Inflammatory macrophage treated with lipopolysaccharide for 4 hours (primary cell): Measurements from ENCODE around the gene XKR7.
A peak's percentile ranks its signal among the peaks of the same experiment; 100 is the strongest.
"Not testable (repeated sequence)": the region's sequence is repeated elsewhere in the genome, so short reads cannot be mapped to it uniquely, and the experiment has no call there.

Source experiments
- DNase-seq: peaks from one replicate; pipeline ENCODE4 v3.0.0-alpha.2; 2020

XKR7 gene, protein sequence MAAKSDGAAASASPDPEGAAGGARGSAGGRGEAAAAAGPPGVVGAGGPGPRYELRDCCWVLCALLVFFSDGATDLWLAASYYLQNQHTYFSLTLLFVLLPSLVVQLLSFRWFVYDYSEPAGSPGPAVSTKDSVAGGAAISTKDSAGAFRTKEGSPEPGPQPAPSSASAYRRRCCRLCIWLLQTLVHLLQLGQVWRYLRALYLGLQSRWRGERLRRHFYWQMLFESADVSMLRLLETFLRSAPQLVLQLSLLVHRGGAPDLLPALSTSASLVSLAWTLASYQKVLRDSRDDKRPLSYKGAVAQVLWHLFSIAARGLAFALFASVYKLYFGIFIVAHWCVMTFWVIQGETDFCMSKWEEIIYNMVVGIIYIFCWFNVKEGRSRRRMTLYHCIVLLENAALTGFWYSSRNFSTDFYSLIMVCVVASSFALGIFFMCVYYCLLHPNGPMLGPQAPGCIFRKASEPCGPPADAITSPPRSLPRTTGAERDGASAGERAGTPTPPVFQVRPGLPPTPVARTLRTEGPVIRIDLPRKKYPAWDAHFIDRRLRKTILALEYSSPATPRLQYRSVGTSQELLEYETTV

DNA sequence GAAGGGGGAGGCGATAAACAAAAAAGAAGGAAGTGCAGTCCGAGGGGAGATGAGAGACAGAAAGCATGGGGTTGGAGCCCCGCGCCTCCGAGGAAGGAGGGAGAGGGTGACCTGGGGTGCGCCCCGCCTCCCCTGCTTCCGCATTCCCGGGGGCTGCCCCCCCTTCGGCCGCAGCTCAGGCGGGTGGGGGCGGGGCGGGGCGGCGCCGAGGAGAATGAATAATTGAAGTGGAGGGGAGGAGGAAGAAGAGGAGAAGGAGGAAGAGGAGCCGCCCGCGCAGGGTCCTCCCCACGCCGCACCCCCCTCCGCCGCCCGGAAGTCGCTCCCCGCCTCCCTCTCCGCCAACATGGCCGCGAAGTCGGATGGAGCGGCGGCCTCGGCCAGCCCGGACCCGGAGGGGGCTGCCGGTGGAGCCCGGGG is at the start of gene XKR7:
Gene XKR7 (plus strand): TSS at position 322 of the 420 bp plus-strand sequence. CDS start 25 bp downstream, at position 347.
- DNase-seq, result peak; percentile 36

DNA sequence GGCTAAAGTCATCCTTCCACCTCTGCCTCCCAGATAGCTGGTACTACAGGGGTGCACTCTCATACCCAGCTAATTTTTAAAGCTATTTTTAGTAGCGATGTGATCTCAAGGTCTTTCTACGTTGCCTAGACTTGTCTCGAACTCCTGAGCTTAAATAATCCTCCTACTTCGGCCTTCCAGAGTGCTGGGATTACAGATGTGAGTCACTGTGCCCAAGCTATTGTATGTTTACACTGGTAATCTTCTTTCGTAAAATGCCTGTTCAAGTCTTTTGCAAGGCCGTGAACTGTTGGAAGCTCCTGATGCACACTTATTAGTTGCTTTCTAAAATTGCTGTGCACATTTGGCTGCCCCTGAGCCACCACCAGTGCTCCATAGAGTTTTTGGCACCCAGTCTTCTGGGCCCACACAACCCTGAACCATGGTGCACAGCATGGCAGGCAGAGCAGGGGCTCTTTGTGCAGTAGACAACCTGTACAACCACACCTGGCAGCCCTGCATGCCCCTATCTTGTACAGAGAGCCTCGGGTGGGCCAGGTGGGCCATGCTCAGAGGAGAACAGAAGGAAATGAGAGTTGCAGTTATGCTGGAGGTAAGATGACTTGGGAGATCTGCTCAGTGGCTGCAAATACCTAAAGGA is 49.4 kb upstream of the XKR7 start:
- DNase-seq, result peak; percentile 9

DNA sequence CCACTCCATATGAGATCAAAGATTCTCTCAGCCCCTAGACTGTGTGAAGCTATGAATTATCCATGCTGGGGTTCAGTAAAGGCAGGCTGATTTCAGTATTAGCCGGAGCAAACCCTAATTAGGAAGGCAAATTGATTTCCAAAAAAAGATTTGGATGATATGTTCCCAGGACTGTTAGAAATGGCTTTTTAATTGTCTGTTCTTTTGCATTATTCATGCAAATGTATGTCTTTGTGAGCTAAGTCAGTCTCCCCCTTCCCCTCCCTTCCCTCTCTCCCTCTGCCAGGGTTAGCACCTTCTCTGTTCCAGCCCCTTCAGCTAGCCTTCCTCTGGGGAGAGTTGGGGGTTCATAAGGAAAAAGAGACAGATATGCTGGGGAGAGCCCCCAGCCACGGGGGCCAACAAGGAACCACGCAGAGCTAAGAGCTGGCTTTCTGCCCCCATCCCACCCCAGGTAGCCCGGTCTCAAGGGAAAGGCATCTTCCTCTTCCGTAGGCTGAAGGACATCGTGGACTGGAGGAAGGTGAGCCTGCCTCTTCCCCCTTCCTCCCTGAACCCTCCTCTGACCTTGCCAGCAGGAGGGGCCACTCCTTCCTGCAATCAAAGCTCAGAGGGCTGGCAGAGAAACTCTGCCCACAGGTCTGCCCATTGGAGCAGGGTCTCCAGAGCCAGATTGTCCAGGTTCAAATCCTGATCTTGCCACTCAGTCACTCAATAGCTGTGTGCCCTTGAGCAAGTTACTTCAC is 48.4 kb upstream of the XKR7 start:
- no peak for DNase-seq

DNA sequence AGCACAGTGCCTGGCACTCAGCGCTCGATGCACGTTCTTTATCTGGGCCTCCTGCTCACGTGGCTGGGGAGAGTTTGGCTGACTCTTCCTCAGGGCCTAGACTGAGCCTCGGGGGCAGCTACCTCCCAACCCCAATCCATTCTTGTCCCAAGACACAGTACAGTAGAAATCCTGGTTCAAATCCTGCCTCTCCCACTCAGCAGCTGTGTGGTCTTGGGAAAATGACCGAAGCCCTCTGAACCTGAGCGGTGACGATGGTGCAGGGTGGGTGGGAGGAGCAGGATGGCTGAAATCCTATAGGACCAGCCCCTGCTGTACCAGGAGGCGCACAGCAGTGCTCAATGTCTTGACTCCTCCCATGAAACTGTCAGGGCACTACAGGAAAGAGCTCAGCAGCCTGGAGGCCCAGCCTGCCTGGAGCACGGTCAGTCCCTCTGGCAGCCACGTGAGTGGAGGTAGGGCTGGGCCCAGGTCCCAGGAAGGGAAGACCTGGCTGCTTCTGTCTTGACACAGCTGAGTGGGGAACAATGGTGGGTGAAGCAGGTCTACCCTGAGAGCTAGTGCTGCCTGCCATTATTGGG is 47.6 kb upstream of the XKR7 start:
- no peak for DNase-seq

DNA sequence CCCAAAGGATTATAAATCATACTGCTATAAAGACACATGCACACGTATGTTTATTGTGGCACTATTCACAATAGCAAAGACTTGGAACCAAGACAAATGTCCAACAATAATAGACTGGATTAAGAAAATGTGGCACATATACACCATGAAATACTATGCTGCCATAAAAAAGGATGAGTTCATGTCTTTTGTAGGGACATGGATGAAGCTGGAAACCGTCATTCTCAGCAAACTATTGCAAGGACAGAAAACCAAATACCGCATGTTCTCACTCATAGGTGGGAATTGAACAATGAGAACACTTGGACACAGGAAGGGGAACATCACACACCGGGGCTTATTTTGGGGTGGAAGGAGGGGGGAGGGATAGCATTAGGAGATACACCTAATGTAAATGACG is 46.5 kb upstream of the XKR7 start:
- DNase-seq, result not testable (repeated sequence)

DNA sequence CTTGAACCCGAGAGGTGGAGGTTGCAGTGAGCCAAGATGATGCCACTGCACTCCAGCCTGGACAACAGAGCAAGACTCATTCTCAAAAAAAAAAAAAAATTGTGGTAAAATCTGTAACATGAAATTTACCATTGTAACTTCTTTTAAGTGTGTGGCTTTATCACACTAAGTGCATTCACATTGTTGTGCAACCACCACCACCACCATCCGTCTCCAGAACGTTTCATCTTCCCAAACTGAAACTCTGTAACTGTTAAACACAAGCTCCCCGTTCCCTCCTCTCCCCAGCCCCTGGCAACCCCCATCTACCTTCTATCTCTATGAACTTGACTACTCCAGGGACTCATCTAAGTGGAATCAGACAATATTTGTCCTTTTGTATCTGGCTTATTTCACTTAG is 45.8 kb upstream of the XKR7 start:
- peak; percentile 32 for DNase-seq

DNA sequence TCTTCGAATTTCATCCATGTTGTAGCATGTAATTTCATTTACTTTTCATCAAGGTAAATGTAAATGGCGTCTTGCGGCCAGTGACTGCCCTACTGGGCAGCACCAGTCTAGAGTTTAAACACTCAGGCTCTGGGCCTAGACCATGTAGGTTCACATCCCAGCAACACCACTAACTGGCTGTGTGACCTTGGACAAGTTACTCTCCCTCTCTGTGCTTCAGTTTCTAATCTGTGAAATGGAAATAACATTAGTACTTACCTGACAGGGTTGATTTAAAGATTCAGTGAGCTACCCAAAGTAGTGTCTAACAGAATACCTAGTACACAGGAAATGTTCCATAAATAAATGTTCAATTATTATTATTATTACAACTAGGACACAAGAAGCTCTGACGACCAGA is 45.4 kb upstream of the XKR7 start:
- no peak for DNase-seq

DNA sequence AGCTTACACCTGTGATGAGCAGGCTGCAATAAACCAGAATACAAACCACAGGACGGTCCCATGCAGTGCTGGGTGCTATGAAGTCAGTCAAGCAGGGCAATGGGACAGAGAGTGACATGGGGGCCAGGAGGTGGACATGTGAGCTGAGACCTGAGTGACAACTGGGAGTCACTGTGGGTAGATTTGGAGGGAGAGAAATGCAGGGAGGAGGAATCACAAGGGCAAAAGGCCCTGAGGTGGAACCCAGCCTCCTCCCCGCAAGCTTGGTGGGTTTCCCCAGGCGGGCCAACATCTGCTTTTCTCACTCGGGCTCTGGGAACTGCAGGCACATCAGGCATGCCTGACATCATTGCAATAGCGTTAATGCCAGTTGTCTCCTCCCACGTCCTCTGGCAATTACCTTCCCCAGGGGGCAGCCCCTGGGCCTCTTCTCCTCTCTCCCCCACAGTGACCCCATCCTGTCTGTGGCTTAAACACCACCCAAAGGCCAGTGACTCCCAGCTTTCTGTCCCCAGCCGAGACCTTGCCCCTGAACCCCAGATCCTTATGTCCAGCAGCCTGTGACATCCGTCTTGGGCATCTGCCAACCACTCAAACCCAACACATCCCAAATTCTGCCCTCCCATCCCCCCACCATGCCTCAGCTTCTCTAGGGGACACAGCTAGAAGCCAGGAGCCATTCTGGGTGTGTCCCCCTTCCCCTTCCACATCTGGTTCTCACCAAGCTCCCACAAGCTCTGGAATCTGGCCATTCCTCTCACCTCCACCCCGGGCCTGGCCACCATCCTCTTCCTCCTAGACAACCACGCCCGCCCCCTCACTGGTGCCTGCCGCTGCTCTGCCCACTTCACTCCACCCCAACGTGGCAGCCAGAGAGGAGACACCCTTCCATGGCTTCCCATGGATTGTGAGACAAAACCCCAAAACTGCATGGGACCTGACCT is 44.3 kb upstream of the XKR7 start:
- DNase-seq, result peak; percentile 95

DNA sequence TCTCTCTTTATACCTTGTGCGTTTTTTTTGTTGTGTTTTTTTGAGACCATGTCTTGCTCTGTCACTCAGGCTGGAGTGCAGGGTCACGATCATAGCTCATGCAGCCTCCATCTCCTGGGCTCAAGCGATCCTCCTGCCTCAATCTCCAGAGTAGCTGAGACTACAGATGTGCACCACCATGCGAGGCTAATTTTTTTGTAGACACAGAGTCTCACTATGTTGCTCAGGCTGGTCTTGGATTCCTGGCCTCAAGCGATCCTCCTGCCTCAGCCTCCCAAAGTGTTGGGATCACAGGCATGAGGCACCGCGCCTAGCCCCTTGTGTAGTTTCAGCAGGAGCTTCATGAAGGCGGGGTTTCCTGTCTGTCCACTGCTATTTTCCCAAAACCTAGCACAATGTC is 43.4 kb upstream of the XKR7 start:
- DNase-seq, result no peak

DNA sequence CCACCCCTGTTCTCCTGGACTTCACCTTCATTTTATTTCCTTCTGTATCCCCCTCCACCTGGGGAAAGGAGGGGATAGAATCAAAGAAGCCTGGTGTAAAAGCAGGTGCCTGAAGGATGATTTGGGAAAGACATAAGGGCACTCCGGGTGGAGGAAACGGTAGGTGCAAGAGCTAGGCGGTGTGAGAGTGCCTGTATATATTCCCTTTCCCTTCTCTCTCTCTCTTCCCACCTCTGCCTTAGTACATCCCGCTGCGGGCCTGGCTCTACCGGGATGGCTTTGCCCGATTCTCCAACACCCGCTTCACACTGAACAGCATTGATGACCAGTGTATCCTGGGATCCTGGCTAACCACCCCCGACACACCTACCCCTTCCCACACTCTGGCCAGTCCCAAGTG is 42.3 kb upstream of the XKR7 start:
- DNase-seq, result no peak

DNA sequence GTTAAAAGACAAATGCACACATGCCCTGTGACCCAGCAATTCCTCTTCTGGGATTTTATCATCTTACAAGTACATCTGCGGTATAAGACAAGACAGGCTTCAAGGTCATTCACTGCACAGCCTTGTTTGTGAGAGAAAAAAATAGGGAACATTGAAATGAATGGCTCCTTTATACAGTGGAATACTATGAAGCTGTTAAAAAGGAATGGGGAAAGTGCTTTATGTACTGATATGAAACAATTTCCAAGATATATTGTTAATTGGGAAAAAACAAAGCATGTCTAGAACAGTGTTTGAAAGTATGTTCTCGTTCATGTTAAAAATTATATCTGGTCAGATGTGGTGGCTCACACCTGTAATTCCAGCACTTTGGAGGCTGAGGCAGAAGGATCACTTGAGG is 41.5 kb upstream of the XKR7 start:
- no peak for DNase-seq

DNA sequence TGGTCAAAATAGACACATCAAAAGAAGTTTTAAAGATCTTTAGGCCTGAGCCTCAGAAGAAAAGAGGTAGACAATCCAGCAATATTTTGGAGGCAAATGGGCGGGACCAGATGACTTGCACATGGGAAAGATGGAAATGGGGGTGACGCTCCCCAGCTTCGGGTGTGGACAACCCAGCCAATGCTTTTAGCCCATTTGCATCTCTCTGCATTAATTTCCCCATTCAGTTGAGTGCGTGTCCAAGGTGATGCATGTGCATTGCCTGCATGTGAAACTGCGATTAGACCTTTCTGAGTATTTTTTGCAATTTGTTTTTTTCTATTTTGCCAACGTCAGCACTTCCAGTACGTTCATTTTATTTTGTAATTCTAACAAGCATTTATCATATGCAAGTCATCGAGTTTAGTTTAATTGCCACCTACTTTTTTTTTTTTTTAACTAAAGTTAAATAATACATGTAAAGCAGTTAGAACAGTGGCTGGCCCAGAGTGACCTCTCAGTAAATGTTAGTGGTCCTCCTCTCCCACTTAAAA is 40.3 kb upstream of the XKR7 start:
- DNase-seq, result no peak

DNA sequence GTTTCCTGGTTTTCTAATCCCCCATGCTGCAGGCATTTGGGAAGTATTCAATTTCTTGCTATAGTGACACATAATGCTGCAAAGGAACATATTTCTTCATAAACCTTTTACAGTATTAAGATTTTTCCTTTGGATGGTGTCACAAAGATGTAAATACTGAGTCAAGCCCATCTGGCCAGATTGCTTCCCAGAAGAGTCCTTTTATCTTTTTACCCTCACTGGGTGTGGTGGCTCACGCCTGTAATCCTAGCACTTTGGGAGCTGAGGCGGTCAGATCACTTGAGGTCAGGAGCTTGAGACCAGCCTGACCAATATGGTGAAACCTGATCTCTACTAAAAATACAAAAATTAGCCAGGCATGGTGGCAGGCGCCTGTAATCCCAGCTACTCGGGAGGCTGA is 38.3 kb upstream of the XKR7 start:
- not testable (repeated sequence) for DNase-seq

DNA sequence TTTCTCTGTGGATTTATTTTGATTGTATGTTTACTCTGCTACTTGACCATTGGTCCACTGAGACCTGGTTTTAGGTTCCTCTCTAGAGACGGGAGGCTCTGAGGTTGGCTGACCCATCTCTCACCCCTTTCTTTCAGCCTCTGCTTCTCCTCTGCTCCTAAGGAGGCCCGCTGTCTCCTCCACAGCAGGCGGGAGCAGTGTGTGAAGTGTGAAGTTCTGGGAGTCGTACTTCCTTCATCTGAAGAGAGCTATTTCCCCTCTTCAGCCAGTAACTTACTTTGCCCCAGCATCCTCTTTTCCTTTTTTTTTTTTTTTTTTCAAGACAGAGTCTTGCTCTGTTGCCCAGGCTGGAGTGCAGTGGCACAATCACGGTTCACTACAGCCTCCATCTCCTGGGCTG is 37.2 kb upstream of the XKR7 start:
- DNase-seq, result peak; percentile 40

DNA sequence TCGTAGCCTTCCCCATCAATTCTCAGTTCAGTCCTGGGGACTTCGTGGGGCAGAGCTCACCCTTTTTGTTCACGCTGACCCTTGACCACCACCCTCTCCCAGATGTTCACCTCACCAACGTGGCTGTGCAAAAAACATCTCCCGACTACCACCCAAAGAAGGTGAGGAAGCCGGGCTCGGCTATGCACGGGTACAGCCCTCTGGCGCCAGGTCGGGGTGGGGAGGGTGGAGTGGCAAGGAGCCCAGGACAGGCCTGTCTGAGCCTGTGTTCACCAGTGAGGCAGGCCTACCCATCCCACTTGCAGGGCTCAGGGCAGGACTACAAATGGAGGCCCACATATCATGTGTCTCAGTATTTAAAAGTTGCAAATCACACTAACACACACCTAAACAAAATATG is 34.3 kb upstream of the XKR7 start:
- no peak for DNase-seq

DNA sequence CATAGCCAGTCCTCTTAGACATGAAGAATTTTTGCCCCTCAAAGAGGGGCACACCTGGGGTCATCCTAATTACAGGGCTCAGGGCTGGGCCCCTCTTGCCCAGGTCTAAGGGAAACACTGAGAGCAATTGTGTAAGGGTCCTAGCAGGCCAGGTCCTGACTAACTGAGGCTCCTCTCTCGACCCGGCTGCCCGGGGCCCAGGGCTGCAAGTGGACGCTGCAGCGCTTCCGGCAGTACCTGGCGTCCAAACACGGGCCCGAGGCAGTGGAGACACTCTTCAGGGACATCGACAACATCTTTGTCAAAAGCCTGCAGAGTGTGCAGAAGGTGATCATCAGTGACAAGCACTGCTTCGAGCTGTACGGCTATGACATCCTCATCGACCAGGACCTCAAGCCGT is 33.5 kb upstream of the XKR7 start:
- DNase-seq, result no peak

DNA sequence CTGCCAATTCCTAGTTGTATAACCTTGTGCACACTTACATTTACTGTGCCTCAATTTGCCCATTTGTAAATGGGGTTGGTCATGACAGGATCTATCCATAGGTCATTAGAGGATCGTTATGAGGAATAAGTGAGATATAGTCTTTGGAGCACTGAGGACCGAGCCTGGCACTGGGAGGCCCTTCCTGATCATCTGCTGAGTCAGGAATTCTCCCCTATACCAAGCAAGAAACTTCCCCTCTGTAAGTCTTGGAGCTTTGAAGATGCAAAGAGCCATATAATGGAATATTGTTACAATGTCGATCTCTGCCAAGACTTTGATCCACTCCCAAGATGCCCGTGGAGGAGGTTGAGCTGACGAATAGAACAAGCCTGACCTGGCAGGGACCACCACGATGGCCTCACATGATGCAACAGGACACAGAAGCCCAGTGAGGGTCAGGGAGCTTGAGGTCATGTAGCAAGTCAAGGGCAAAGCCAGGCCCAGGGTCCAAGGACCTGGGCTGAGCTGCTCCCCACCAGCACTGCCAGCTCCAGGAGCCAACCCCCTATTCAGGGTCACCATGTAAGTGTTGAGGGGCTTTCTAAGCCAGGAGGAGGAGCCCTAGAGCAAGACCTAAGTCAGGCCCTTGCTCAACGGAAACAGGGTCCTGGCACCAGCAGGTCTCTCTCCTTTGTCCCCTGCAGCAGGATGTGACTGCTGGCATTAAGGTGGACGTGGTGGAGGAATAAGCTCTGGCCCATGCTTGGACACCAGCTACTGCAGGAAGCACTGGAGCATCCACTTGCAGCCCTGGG is 32.8 kb upstream of the XKR7 start:
- no peak for DNase-seq

DNA sequence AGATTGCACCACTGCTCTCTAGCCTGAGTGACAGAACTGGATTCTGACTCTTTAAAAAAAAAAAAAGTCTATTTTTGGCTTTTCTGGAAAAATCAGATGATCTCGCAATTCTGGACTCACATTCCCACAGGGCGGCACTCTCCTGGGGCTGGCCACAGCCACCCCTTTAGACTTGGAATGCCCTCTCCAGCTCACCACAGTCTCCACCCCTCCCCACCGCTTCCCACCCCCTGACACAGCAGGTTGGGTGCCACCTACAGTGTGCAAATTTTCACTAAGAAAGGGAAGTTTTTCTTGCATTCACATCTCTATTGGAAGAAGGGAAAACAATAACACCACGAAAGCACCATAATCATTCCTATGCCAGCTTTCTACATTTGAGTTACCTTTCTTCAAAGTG is 31.5 kb upstream of the XKR7 start:
- no peak for DNase-seq

DNA sequence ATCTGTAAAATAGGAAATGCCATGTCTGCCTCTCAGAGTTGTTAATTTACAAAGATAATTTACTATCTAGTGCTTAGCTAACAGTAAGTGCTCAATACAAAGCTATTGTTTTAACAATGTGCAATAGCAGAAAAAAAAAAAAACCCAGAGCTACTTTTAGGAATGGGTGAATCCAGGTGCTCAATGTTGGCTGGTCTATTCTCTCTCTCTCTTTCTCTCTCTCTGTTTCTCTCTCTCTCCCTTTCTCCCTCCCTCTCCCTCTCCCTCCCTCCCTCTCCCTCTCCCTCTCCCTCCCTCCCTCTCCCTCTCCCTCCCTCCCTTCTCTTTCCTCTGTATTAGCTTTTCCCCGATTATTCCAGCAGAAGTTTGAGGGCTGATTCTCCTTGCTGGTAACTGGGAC is 30.1 kb upstream of the XKR7 start:
- no peak for DNase-seq

DNA sequence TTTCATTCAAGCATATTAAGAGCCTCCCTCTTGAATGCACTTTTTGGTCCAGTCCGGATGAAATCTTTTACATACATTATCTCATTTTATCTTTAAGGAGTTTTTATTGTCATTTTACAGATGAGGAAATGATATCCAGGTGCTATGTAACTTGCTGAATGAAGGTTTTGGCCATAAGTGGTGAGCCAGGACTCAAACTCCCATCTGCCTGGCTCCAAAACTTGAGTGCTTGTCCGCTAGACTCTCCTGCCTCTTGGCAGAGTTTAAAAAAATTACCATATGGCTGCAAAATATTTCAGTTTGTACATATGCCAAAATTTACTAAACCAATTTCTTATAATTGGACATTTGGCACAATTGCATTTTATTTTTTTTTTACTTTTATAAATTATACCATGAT is 28.3 kb upstream of the XKR7 start:
- DNase-seq, result no peak

DNA sequence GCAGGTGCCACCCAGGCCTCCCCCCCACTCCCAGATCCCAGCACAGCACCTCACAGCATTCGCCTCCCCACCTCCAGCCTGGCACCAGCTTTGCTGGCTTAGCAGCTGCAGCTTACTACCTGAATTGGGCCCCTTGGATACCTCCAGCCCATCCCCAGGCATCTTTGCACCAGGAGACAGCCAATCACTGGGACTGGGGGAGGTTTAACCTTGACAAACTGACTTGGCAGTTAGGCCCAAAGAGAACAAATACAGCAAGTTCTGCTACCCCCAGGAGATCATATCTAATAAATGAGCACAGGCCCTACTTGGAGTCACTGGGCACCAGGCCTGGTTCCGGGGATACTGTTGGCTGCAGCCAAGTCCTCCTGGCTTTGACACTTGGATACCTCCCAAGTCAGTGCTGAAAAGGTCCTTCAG is 24.9 kb upstream of the XKR7 start:
- DNase-seq, result no peak
